NOMO-1 (cell line): ENCODE results near the gene TEF.
A peak's percentile ranks its signal among the peaks of the same experiment; 100 is the strongest.

ENCODE experiments used
- DNase-seq, 2 experiments: peaks; one replicate each; lab custom pipeline; 2025; ENCODE audit not compliant: unreplicated experiment in 2 of 2; lab: John Stamatoyannopoulos, UW

The TEF gene

GRCh38 chr22:41353862-41354575, 27.7 kb upstream of the TEF start:
- DNase-seq = no peak

- DNase-seq = no peak
These were observed 26.8 kb upstream of the TEF start for GRCh38 chr22:41354979-41355378.

GRCh38 chr22:41355895-41356294, 25.8 kb upstream of the TEF start:
- no peak for DNase-seq

- DNase-seq = no peak
These were observed 25.2 kb upstream of the TEF start for GRCh38 chr22:41356430-41357028.

- no peak for DNase-seq
These were observed 24.6 kb upstream of the TEF start for GRCh38 chr22:41357191-41357590.

GRCh38 chr22:41358927-41359326, 22.8 kb upstream of the TEF start:
- DNase-seq = no peak

- no peak for DNase-seq
These were observed 22.4 kb upstream of the TEF start for GRCh38 chr22:41359376-41359775.

GRCh38 chr22:41360126-41360525, 21.6 kb upstream of the TEF start:
- DNase-seq = no peak

GRCh38 chr22:41361716-41362310, 19.9 kb upstream of the TEF start:
- no peak for DNase-seq

- no peak for DNase-seq
These were observed 19.1 kb upstream of the TEF start for GRCh38 chr22:41362615-41363014.

- no peak for DNase-seq
These were observed 17.5 kb upstream of the TEF start for GRCh38 chr22:41364233-41364632.

- no peak for DNase-seq
These were observed 16.8 kb upstream of the TEF start for GRCh38 chr22:41364955-41365354.

- no peak for DNase-seq
These were observed 16.3 kb upstream of the TEF start for GRCh38 chr22:41365425-41365824.

GRCh38 chr22:41366323-41367029, 15.3 kb upstream of the TEF start:
- no peak for DNase-seq

GRCh38 chr22:41367039-41367679, 14.6 kb upstream of the TEF start:
- DNase-seq = peak; percentile 64 to 74

GRCh38 chr22:41367680-41368542, 13.8 kb upstream of the TEF start:
- no peak for DNase-seq

- DNase-seq = no peak
These were observed 13.0 kb upstream of the TEF start for GRCh38 chr22:41368543-41369423.

- no peak for DNase-seq
These were observed 12.4 kb upstream of the TEF start for GRCh38 chr22:41369424-41369745.

GRCh38 chr22:41369837-41370236, 11.9 kb upstream of the TEF start:
- DNase-seq = no peak
